Neuronal stem cell (in vitro differentiated cells): ENCODE results near the gene HEPACAM.
A peak's percentile ranks its signal among the peaks of the same experiment; 100 is the strongest.

Source experiments
- DNase-seq: peaks from one replicate; pipeline ENCODE4 v3.0.0-alpha.2; 2013; ENCODE audit warnings: low spot score
- H2AFZ ChIP-seq: one replicate; pipeline ENCODE4 v1.6.1; 2013; ENCODE audit warnings: mild to moderate bottlenecking, low read length, inconsistent platforms
- H2AK5ac ChIP-seq: 2 replicates; pipeline ENCODE4 v1.6.1; 2013; ENCODE audit warnings: low read depth, mild to moderate bottlenecking, inconsistent platforms, low read length, moderate library complexity, mixed read lengths
- H2BK120ac ChIP-seq: 2 replicates; pipeline ENCODE4 v1.6.1; 2013; ENCODE audit warnings: low read depth, mild to moderate bottlenecking, inconsistent platforms, low read length, moderate library complexity, mixed read lengths
- H2BK12ac ChIP-seq: one replicate; pipeline ENCODE4 v1.6.1; 2013; ENCODE audit warnings: low read length, inconsistent platforms
- H2BK15ac ChIP-seq: 2 replicates; pipeline ENCODE4 v1.6.1; 2013; ENCODE audit warnings: mild to moderate bottlenecking, low read length, inconsistent platforms, mixed read lengths
- H2BK5ac ChIP-seq: one replicate; pipeline ENCODE4 v1.6.1; 2013; ENCODE audit warnings: inconsistent platforms, mild to moderate bottlenecking, low read length, moderate library complexity
- H3K14ac ChIP-seq: one replicate; pipeline ENCODE4 v1.6.1; 2013; ENCODE audit warnings: low read length, inconsistent platforms
- H3K18ac ChIP-seq: 2 replicates; pipeline ENCODE4 v1.6.1; 2013; ENCODE audit warnings: low read length, inconsistent platforms
- H3K23ac ChIP-seq: 2 replicates; pipeline ENCODE4 v1.6.1; 2013; ENCODE audit warnings: low read depth, mild to moderate bottlenecking, mixed read lengths, low read length, inconsistent platforms; ENCODE audit not compliant: poor library complexity
- H3K27ac ChIP-seq: replicated peaks from 3 replicates; pipeline ENCODE4 v1.5.1; 2013; ENCODE audit warnings: low read length, inconsistent platforms
- H3K27me3 ChIP-seq, 3 experiments: 2 replicates each; pipeline ENCODE4 v1.6.1; 2013; ENCODE audit warnings: low read length in 3 of 3, mild to moderate bottlenecking in 2 of 3, inconsistent platforms in 1 of 3, low read depth in 1 of 3, mixed read lengths in 1 of 3, moderate library complexity in 1 of 3; ENCODE audit not compliant: control insufficient read depth in 3 of 3, insufficient read depth in 3 of 3
- H3K36me3 ChIP-seq, 2 donors: replicated peaks in 1 of 2; 2 replicates each; pipeline ENCODE4 v1.6.1; 2013; ENCODE audit warnings: low read length in 2 of 2; ENCODE audit not compliant: control insufficient read depth in 2 of 2, insufficient read depth in 2 of 2
- H3K4ac ChIP-seq: 2 replicates; pipeline ENCODE4 v1.6.1; 2013; ENCODE audit warnings: inconsistent platforms, mild to moderate bottlenecking, low read length, moderate library complexity
- H3K4me1 ChIP-seq, 2 donors: 1 replicate in 1 of 2; 2 replicates in 1 of 2; pipeline ENCODE4 v1.6.1; 2013; ENCODE audit warnings: low read length in 2 of 2, low read depth in 1 of 2; ENCODE audit not compliant: control insufficient read depth in 2 of 2, insufficient read depth in 1 of 2
- H3K4me2 ChIP-seq: one replicate; pipeline ENCODE4 v1.6.1; 2013; ENCODE audit warnings: mild to moderate bottlenecking, low read length, inconsistent platforms; ENCODE audit not compliant: insufficient read depth, poor library complexity, severe bottlenecking
- H3K4me3 ChIP-seq, 2 donors: 2 replicates each; pipeline ENCODE4 v1.5.1; 2013; ENCODE audit warnings: low read length in 2 of 2, mild to moderate bottlenecking in 2 of 2, inconsistent platforms in 1 of 2, moderate library complexity in 1 of 2
- H3K79me1 ChIP-seq: one replicate; pipeline ENCODE4 v1.6.1; 2013; ENCODE audit warnings: low read depth, mild to moderate bottlenecking, inconsistent platforms, low read length, moderate library complexity
- H3K9ac ChIP-seq: one replicate; pipeline ENCODE4 v1.6.1; 2013; ENCODE audit warnings: mild to moderate bottlenecking, low read depth, low read length, inconsistent platforms; ENCODE audit not compliant: poor library complexity
- H3K9me3 ChIP-seq, 2 donors: replicated peaks in 1 of 2; 2 replicates each; pipeline versions ENCODE3 to v1.6.1; 2013; ENCODE audit warnings: low read length in 2 of 2, mild to moderate bottlenecking in 2 of 2, inconsistent platforms in 1 of 2, low read depth in 1 of 2, mixed read lengths in 1 of 2, moderate library complexity in 1 of 2; ENCODE audit not compliant: control insufficient read depth in 2 of 2, insufficient read depth in 1 of 2
- H4K8ac ChIP-seq: one replicate; pipeline ENCODE4 v1.6.1; 2013; ENCODE audit warnings: low read depth, mild to moderate bottlenecking, inconsistent platforms, low read length, moderate library complexity
- H4K91ac ChIP-seq: one replicate; pipeline ENCODE4 v1.6.1; 2013; ENCODE audit warnings: low read length, low read depth, mild to moderate bottlenecking, inconsistent platforms; ENCODE audit not compliant: poor library complexity
- WGBS, 2 donors: extraction: QIAGEN DNeasy Blood & Tissue Kit; methylation state at CpG; one replicate each; pipeline ENCODE4 v1.1.7; 2013; ENCODE audit warnings: missing lambda C conversion rate in 2 of 2, mixed read lengths in 1 of 2; ENCODE audit not compliant: insufficient read length in 2 of 2, insufficient replicate concordance in 1 of 2; ENCODE audit errors: extremely low coverage in 2 of 2; 5-methylcytosine and 5-hydroxymethylcytosine counted together

Gene HEPACAM

DNA sequence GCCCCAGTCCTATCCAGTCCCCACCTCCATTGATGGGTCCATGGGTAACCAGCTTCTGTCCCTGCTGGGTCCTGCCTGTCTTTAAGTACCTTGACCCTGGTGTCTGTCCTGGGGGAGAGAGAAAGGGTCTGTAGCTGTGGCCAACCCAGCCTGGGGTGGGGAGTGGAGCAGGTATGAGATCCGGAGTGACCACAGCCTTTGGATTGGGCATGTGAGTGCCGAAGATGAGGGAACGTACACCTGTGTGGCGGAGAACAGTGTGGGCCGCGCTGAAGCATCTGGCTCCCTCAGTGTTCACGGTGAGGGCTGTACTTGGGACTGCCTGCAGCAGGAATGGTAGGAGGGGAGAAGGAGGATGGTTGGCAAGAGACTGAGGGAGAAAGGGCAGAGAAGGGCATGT lies 65.4 kb downstream of the HEPACAM start:
- Histone ChIP-seq H3K14ac (no peak overlapping the region), H3K27me3 (peaks cover 36 to 99% (median 77%) of the 10 kb centered on the region in 3 experiments), H3K4ac (no peak overlapping the region), H3K27ac (no peak overlapping the region), H3K4me2 (no peak overlapping the region), H3K79me1 (peaks cover 1% of the 10 kb centered on the region), H3K36me3 (no peaks in the 10 kb centered on the region), H3K23ac (no peak overlapping the region), H2BK5ac (peak overlapping the region; percentile 26), H3K18ac (peak overlapping the region; percentile 1), H2AK5ac (peak overlapping the region; percentile 71), H4K91ac (no peak overlapping the region), H4K8ac (no peak overlapping the region), H3K4me3 (no peak overlapping the region), H2BK12ac (no peak overlapping the region), H2BK15ac (no peak overlapping the region), H2BK120ac (no peak overlapping the region), H3K9me3 (peaks cover 0 to 5% of the 10 kb centered on the region in 2 donors), H2AFZ (no peak overlapping the region), H3K4me1 (peaks cover 9 to 13% of the 10 kb centered on the region in 2 donors), H3K9ac (peak overlapping the region; percentile 25)
- WGBS, 2 donors: no CpG with 5 or more reads among the region's 7 CpGs
- no peak for DNase-seq

DNA sequence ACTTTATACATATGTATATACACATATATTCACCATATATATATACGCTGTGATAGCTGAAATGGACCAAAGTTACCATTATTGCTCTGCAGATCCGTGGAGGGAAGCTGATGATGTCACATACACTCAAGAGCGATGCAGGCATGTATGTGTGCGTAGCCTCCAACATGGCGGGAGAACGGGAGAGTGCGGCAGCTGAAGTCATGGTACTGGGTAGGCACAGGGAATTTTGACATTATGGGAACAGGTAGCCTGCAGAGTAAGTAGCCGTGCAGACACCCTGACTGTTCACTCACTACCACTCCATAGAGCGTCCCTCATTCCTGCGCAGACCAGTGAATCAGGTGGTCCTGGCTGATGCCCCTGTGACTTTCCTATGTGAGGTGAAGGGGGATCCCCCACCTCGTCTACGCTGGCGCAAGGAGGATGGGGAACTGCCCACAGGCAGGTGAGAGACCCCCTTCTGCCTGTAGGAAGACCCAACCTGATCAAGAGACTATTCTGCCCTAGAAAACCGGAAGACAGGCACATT lies 65.9 kb downstream of the HEPACAM start:
- no peak for DNase-seq
- Histone ChIP-seq H4K8ac (no peak overlapping the region), H3K9ac (peak overlapping the region; percentile 25), H2AFZ (no peak overlapping the region), H2BK12ac (no peak overlapping the region), H3K27ac (no peak overlapping the region), H2BK15ac (no peak overlapping the region), H3K4me3 (no peak overlapping the region), H3K9me3 (peaks cover 0 to 5% of the 10 kb centered on the region in 2 donors), H3K79me1 (no peaks in the 10 kb centered on the region), H3K4me1 (peaks cover 10 to 13% of the 10 kb centered on the region in 2 donors), H3K18ac (peak overlapping the region; percentile 16), H3K4me2 (no peak overlapping the region), H2BK120ac (no peak overlapping the region), H4K91ac (no peak overlapping the region), H3K27me3 (peaks cover 40 to 99% (median 77%) of the 10 kb centered on the region in 3 experiments), H3K14ac (no peak overlapping the region), H3K23ac (peak overlapping the region; percentile 65), H2AK5ac (peak overlapping the region; percentile 71), H3K36me3 (no peaks in the 10 kb centered on the region), H2BK5ac (peak overlapping the region; percentile 26), H3K4ac (no peak overlapping the region)
- WGBS, 2 donors: no CpG with 5 or more reads among the region's 14 CpGs

DNA sequence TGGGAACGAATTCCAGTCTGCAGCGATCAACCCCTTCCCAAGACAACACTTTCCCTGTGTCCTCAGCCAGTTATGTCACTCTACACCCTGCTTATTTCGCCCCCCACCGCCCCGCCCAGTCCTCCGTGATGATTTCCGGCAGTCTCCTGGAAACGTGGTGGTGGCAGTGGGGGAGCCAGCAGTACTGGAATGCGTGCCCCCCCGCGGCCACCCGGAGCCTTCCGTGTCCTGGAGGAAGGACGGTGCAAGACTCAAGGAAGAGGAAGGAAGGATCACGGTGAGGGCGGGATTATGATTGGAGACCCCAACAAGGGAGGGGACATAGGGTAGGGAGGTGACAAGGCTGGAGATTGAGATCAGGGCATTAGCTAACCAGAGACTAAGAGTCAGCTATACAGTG lies 66.5 kb downstream of the HEPACAM start:
- Histone ChIP-seq H3K36me3 (no peaks in the 10 kb centered on the region), H3K4me3 (no peak overlapping the region), H3K23ac (no peak overlapping the region), H2BK5ac (no peak overlapping the region), H3K4me1 (peaks cover 10 to 15% of the 10 kb centered on the region in 2 donors), H2AFZ (no peak overlapping the region), H3K9me3 (peaks cover 0 to 5% of the 10 kb centered on the region in 2 donors), H4K91ac (no peak overlapping the region), H2AK5ac (peak overlapping the region; percentile 11), H3K14ac (no peak overlapping the region), H3K27ac (no peak overlapping the region), H3K18ac (no peak overlapping the region), H4K8ac (no peak overlapping the region), H3K79me1 (no peaks in the 10 kb centered on the region), H3K27me3 (peaks cover 44 to 99% (median 80%) of the 10 kb centered on the region in 3 experiments), H3K4ac (no peak overlapping the region), H2BK120ac (no peak overlapping the region), H2BK15ac (no peak overlapping the region), H3K9ac (no peak overlapping the region), H3K4me2 (no peak overlapping the region), H2BK12ac (no peak overlapping the region)
- no peak for DNase-seq
- no CpG with 5 or more reads among the region's 16 CpGs for WGBS, 2 donors
